SU-DHL-6 (cell line): ENCODE results near the gene TLN1.

Source experiments
- EZH2phosphoT487 ChIP-seq: fragments of 200-600 bp; sonication (generic), shearing (Covaris generic); conservative IDR thresholded peaks from 2 replicates; pipeline ENCODE4 v1.6.1; 2018; ENCODE audit warnings: mild to moderate bottlenecking, antibody characterized with exemption, low read length, moderate library complexity, mixed read lengths
- TF ChIP-seq, protein P1 (sequence below): fragments of 200-600 bp; sonication (generic); IDR thresholded peaks from one replicate; pipeline ENCODE4 v1.5.1; 2017; ENCODE audit warnings: antibody characterized with exemption, mild to moderate bottlenecking, low read length, moderate library complexity; ENCODE audit not compliant: insufficient read depth, poor library complexity, severe bottlenecking

GRCh38 chr9:35731415-35732184 lies 395 bp downstream of the TLN1 start:
- TF ChIP-seq, protein P1, sequence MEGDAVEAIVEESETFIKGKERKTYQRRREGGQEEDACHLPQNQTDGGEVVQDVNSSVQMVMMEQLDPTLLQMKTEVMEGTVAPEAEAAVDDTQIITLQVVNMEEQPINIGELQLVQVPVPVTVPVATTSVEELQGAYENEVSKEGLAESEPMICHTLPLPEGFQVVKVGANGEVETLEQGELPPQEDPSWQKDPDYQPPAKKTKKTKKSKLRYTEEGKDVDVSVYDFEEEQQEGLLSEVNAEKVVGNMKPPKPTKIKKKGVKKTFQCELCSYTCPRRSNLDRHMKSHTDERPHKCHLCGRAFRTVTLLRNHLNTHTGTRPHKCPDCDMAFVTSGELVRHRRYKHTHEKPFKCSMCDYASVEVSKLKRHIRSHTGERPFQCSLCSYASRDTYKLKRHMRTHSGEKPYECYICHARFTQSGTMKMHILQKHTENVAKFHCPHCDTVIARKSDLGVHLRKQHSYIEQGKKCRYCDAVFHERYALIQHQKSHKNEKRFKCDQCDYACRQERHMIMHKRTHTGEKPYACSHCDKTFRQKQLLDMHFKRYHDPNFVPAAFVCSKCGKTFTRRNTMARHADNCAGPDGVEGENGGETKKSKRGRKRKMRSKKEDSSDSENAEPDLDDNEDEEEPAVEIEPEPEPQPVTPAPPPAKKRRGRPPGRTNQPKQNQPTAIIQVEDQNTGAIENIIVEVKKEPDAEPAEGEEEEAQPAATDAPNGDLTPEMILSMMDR, result no peak
- no peak for TF ChIP-seq EZH2phosphoT487
